HG02623 (cell line): ENCODE data around the gene CENPP.

Experiments
- ATAC-seq: cut with Tn5 transposase; IDR thresholded peaks from one replicate; pipeline ENCODE4 v1.9.1; 2021; ENCODE audit warnings: moderate library complexity; ENCODE audit not compliant: unreplicated experiment

The CENPP gene

GRCh38 chr9:92633614-92634278 is 308.0 kb downstream of the CENPP start:
- no peak for ATAC-seq

GRCh38 chr9:92634712-92635605 is 309.2 kb downstream of the CENPP start:
- ATAC-seq = no peak

- ATAC-seq = no peak
These were observed 310.0 kb downstream of the CENPP start for GRCh38 chr9:92635760-92636159.

GRCh38 chr9:92636627-92637026 is 310.9 kb downstream of the CENPP start:
- no peak for ATAC-seq

GRCh38 chr9:92637326-92637725 is 311.6 kb downstream of the CENPP start:
- no peak for ATAC-seq

- no peak for ATAC-seq
These were observed 312.3 kb downstream of the CENPP start for GRCh38 chr9:92637886-92638620.

GRCh38 chr9:92638621-92639101 is 312.9 kb downstream of the CENPP start:
- no peak for ATAC-seq

GRCh38 chr9:92639124-92639523 is 313.4 kb downstream of the CENPP start:
- ATAC-seq = no peak

- ATAC-seq = no peak
These were observed 314.1 kb downstream of the CENPP start for GRCh38 chr9:92639791-92640271.

- ATAC-seq = no peak
These were observed 314.8 kb downstream of the CENPP start for GRCh38 chr9:92640398-92641091.

- no peak for ATAC-seq
These were observed 315.5 kb downstream of the CENPP start for GRCh38 chr9:92641092-92641809.

GRCh38 chr9:92642041-92642451 is 316.3 kb downstream of the CENPP start:
- ATAC-seq = no peak

GRCh38 chr9:92642564-92642963 is 316.8 kb downstream of the CENPP start:
- ATAC-seq = no peak

GRCh38 chr9:92644278-92644677 is 318.5 kb downstream of the CENPP start:
- no peak for ATAC-seq

GRCh38 chr9:92645041-92645440 is 319.3 kb downstream of the CENPP start:
- no peak for ATAC-seq

- ATAC-seq = no peak
These were observed 322.1 kb downstream of the CENPP start for GRCh38 chr9:92647671-92648473.

GRCh38 chr9:92648474-92648971 is 322.8 kb downstream of the CENPP start:
- no peak for ATAC-seq

GRCh38 chr9:92649007-92649406 is 323.3 kb downstream of the CENPP start:
- no peak for ATAC-seq

- ATAC-seq = no peak
These were observed 324.5 kb downstream of the CENPP start for GRCh38 chr9:92650296-92650695.
